Stimulated activated CD4-positive, alpha-beta T cell treated with anti-CD3 and anti-CD28 coated beads, Interleukin-1b, Interleukin-23, amount 100 ng/mL, for 48 hours (primary cell): ENCODE data around the gene CFAP53.
A peak's percentile ranks its signal among the peaks of the same experiment; 100 is the strongest.
"Not testable (repeated sequence)": the region's sequence is repeated elsewhere in the genome, so short reads cannot be mapped to it uniquely, and the experiment has no call there.

Experiments used
- DNase-seq: peaks from one replicate; pipeline ENCODE4 v3.0.0-alpha.2; 2020

The CFAP53 gene

DNA sequence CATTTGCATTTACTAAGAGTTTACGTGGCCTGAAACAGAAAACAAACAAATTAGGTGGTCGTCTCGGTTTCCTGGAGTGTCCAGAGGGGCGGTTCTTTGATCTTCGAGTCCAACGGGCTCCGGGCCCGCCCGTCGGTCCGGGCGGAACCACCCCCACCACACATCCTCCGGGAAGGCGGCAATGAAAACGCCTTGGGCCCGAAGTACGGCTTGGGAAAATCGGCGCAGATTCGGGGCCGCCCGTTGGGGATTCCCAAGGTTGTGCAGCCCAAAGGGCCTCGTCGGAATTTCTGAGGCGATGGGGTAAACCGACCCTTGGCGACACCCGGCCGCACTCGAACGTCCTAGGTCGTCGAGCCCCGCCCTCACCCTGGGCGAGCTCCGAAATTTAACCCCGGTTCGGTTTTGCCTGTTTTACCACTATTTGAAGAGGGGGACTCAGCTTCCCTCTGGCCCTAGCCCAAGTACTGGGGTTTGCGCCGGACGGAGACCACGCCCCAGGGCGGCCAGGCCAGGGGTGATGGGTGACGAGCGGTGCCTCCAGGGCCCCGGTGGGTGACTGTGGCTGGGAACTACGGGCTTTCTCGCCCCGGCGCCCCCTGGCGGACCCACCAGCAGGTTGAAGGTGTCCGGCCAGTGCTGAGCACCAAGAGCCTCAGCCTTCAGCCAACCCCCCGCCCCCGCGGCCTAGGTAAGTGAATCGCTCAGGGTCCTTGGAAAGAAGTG lies 1.9 kb upstream of the CFAP53 start:
- peak; percentile 80 for DNase-seq

DNA sequence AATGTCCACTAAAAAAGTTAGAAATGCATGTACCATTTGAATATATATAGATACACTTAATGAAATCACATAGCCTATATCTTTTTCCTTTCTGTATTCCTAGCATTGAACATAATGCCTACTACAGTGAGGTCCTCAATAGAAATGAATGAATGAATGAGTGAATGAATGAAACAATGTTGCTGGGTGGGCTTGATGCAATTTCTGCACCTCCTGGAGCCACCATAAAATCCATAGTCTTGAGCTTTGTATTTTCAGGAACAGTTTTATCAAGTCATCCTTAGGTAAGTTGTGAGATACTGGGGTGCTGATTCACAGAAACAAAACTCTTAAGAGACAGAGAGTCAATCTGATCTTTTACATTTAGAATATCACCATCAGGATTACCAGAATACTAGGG lies 3.3 kb downstream of the CFAP53 start:
- no peak for DNase-seq

DNA sequence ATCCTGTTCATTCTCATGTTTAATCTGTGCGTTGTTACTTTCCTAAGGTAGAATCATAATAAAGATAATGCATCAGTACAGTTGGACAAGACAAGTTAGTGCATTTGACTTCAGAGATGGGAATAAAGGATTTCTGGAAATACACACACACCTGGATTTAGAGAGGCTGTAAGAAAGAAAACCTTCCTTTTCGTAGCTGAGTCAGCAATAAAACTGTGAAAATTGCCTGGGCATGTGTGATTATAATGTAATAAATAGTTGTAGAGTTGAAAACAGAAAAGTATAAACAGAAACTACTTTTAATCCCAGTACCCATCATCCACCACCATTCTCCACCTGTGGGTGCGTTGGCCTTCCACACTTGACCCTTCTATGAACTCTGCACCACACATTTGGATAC lies 15.4 kb downstream of the CFAP53 start:
- no peak for DNase-seq

DNA sequence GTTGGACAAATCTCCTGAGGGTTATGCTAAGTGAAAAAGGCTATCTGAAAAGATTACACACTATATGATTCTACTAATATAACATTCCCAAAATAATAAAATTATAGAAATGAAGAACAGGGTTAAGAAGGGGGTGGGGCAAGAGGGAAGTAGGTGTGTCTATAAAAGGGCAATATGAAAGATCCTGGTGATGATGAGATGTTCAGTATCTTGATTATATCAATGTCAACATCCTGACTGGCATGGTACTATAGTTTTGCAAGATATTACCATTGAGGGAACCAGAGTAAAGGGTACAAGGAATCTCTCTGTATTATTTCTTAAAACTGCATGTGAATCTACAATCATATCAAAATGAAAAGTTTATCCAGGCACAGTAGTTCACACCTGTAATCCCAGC lies 16.7 kb downstream of the CFAP53 start:
- DNase-seq: no peak

DNA sequence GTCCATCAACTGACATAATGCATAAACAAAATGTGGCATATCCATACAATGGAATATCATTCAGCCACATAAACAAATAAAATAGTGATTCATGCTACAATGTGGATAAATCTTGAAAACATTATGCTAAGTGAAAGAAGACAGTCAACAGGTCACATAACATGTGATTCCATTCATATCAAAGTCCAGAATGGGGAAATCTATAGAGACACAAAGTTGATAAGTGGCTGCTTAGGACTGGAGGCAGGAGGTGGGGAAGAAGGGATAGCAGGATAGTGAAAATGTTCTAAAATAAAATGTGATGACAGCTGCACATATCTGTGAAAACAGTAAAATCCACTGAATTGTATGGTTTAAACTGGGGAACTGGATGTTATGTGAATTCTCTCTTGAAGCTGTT lies 18.7 kb downstream of the CFAP53 start:
- no peak for DNase-seq

DNA sequence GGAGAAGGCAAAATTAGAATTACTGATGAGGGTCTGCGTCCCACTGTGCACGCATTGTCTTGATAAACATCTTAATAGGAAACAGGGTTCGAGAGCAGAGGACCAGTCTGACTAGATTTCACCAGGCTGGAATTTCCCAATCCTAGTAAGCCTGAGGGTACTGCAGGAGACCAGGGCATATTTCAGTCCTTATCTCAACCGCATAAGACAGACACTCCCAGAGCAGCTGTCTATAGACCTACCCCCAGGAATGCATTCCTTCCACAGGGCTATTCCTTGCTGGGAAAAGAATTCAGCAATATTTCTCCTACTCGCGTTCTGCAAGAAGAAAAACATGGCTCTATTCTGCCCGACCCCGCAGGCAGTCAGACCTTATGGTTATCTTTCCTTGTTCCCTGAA lies 24.5 kb downstream of the CFAP53 start:
- DNase-seq: not testable (repeated sequence)

DNA sequence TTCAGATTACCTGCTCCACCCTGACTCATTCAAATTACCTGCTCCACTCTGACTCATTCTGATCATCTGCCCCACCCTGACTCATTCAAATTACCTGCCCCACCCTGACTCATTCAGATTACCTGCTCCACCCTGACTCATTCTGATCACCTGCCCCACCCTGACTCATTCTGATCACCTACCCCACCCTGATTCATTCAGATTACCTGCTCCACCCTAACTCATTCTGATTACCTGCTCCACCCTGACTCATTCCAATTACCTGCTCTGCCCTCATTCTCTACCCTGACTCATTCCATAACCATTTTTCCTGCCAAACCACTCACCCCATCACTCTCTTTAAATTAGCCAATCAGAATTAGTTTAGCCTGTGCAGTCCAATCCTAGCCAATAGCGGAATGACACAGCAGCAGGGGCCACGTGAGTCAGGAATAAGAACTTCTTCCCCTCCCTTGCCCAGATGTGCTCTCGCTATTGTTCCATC lies 26.2 kb downstream of the CFAP53 start:
- DNase-seq: peak; percentile 40

DNA sequence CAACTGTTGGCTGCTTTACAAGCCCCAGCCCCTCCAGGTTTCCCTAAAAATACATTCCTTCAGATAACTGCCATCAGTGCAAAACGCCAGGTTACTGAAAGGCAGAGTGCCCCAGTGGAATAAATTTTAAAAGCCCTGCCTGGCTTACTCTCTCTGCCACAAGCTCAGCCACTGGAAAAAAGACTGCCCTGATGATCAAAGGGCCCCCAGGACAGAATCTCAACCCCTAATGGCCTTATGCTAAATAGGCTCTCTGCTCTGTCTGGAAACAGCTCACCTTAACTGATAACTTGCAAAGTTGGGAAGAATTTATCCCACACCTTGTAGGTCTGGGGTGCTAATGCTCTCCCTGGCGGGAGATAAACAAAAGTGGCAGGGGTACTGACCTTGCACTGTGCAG lies 33.9 kb downstream of the CFAP53 start:
- no peak for DNase-seq

DNA sequence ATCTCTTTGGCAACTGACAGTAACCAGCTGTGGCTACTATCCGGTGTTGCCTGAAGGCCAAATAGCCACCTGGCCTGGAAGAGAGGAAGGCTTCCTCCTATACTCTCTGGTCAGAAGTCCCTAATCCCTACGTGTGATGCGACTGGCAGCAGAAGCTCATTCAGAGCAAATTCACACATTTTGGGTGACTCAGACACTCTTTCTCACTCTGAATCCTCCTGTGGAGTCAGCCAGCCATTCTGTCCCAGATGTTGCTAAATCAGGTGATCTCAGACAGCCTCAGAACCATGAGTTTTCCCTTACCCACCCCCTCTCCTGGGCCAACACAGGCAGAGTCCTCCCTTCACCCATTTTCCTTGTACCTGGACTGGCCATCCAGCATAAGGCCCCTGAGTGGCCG lies 34.7 kb downstream of the CFAP53 start:
- peak; percentile 24 for DNase-seq

DNA sequence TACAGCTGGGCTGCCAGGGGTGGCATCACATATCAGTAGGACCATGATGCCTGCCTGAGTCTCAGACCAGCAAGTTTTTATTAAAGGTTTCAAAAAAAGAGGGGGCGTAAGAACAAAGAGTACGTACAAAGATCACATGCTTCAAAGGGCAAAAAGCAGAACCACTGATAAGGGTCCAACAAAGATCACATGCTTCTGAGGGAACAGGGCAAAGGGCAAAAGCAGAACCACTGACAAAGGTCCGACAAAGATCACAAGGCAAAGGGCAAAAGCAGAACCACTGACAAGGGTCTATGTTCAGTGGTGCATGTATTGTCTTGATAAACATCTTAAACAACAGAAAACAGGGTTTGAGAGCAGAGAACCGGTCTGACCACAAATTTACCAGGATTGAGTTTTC lies 46.0 kb downstream of the CFAP53 start:
- DNase-seq: not testable (repeated sequence)

DNA sequence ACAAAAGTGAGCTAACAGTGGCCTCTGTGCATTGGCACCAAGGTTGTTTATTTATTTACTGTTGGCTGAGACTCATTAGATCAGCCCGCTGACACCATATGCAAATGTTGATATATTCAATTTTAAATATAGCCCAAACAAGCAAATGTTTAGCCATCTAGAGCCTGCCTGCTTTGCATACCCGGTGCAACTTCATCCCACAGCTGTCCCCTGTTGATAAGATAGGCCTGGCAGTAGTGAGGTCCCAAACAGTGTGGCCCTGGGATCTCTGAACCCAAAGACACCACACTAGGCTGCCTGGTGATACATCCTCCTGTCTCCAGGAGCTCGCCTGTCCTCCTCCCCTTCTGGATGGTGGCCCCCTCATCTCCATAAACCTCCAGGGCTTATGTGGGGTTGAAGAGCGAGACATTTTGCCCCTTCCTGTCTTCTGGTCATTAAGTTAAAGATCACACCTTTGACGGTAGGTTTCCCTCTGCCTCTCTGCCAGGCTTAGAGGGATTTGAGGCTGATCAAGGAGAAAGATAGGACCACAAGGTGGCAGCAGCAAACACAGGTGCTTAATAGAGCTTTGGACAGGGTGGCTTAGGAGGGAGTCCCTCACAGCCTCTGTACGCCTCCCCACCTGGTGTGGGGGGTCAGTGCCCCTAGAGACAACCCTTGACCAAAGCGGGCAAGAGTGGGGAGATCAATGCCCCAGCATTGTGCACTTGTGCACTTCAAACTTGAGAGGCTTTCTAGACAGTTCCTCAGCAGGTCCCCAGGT lies 47.7 kb downstream of the CFAP53 start:
- DNase-seq: peak; percentile 13

DNA sequence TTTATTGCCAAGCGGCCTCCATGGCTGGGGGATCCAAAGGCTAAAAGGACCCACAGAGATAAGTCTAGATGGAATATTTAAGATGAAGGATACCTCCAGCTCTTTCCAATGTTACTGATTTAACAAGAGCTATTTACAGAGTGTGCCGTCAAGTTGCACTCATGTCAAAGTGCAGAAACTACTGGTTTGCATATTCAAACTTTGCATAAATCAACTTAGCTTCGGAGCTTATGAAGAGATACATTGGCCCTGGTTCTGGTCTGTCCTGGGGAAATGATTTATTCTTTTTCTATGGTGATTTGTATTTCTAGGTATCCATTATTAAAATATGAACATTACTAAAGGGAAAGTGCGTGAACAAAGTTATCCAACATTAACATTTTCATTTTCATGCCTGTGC lies 57.0 kb downstream of the CFAP53 start:
- DNase-seq: no peak

DNA sequence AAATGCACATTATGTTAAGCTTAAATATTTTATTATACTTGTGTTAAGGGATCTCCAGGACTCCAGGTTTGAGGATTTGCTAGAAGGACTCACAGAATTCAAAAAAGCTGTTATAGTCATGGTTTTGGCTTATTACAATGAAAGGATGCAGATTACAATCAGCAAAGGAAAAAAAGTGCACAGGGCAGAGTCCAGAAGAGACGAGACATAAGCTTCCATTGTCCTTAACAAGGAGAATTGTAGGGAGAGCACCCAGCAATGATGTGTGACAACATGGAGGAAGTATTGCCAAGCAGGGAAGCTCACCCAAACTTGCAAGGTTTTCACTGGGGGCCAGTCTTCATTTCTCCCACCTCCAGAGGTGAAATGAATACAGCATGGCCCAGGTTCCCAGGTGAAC lies 58.6 kb downstream of the CFAP53 start:
- no peak for DNase-seq

DNA sequence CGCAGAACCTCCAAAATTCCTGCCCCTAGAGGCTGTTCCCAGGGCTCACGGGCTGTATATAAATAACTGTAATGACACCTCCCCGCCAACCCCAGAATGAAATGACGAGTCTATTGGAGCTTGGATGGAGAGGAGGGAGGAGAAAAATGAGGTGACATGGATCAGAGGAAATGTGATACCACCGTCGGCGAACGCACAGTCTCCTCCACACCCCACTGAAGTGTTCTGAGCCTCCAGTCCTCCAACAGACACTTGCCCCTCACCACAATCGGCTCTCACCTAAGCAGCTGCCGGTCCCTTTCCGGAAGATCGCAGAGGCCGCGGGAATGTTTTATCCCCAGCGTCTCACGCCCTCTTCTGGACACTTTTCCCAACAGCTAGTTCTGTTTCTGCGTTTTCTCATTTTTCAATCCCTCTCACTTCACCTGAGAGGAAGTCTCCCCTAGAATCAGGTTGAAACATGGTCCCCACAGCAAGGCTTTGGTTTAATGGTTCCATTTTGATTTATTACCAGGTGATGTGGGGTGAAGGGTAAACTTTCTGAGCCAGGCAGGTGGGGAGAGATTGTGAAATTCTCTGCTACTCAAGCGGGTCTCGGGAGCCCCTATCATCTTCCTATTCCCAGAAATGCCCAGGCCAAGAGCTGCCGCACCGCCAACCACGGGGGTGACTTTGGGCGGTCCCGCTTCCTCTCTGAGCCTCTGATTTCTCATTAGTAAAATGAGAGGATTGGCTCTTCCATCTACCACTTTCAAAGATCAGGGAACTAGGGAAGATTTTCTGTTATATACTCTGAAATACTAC lies 62.3 kb downstream of the CFAP53 start:
- peak; percentile 6 for DNase-seq

DNA sequence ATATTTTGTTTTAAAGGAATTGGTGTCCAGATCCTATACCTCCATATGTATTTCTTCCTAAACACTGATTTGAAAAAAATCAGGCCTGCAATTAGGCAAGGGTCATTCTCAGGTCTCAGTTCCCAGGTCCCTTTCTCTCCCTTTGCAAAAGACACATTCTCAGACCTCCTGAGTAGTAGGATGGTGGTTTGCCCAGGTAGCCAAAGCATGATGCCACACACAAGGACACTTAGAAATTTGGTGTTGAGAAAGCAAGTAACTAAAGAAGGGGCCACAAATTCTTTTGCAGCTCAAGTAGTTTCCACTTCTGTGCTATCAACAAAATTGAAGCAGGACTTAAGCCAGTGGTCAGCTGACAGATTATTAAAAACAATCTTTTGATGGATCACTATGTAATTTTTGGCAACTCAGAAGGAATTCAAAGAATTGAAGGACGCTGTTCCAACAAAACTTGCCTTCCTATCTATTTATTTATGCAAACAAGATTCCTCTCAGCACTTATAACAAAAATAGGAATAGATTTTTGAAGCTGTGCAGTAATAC lies 64.7 kb downstream of the CFAP53 start:
- DNase-seq: no peak

DNA sequence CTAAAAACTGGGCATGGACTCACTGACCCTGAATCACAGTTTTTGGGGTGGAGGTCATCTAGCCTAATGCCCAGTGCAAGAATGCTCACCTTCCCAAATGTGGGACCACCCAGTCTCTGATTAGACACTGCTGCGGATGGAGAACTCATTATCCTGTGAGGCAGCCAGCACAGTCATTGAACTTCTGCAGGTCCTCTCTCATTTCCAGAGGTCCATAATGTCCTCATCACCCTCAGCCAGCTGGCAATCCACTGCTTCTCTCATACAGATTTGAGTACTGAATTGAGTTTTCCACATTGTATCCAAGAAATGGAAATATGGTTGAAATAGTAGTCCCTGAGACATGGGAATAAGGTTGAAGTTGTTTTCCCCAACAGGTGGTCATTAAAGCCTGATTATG lies 66.4 kb downstream of the CFAP53 start:
- no peak for DNase-seq

DNA sequence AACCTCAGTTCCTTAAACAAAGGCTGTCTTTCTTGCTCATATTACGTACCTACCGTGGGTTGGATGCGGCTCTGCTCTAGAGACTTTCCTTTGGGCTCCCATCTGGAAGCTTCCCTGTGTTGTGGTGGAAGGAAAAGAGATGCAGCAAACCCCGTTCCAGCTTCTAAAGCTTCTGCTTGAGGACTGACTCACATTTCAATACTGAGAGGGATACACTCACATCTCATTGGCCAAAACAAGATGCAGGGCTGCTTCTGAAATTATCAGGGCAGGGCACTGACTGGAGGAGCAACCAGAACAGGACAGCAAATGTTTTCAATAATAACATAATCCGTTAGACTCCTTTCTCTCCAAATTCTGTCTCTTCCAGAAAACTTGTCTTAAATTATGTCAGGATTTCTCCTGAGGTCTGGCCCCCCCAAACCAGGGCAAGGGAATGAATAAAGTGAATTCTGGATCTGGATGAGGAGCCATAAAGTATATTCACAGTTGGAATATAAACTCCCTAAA lies 66.9 kb downstream of the CFAP53 start:
- DNase-seq: no peak

DNA sequence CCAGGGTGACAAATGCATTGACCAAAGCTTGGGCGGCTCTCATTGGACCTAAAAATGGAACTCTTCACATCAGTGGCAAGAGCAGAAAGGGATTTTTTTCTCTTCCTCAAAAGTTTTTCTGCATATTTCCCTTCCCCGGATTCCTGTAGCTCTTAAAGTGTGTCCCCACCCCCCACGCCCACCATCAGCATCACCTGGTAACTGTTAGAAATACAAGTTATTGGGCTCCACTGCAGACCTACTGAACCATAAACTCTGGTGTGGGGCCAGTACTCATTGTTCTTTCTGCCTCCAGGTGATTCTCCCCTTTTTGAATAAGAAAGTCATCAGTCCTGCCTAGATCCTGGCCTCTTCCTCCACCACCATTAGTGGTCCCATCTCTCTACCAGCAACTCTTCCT lies 70.0 kb downstream of the CFAP53 start:
- no peak for DNase-seq

DNA sequence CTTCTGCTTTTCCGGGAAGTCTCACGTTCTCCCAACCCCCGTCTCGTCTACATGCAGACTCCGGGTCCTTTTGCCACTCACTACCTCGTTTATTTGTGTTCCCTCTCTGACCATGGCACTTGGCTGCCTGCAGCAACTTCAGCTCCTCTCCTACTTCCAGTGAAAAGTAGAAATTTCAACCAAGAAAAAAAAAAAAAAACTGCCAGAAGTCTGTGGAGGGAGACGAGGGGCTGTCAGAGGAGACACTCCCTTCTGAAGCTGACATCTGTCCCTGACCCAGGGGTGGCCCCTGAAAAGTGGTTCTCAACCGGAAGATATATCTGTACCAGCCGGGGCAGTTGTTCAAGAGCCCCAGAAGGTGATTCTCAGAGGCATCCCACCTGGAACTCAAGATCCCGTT lies 70.6 kb downstream of the CFAP53 start:
- no peak for DNase-seq

DNA sequence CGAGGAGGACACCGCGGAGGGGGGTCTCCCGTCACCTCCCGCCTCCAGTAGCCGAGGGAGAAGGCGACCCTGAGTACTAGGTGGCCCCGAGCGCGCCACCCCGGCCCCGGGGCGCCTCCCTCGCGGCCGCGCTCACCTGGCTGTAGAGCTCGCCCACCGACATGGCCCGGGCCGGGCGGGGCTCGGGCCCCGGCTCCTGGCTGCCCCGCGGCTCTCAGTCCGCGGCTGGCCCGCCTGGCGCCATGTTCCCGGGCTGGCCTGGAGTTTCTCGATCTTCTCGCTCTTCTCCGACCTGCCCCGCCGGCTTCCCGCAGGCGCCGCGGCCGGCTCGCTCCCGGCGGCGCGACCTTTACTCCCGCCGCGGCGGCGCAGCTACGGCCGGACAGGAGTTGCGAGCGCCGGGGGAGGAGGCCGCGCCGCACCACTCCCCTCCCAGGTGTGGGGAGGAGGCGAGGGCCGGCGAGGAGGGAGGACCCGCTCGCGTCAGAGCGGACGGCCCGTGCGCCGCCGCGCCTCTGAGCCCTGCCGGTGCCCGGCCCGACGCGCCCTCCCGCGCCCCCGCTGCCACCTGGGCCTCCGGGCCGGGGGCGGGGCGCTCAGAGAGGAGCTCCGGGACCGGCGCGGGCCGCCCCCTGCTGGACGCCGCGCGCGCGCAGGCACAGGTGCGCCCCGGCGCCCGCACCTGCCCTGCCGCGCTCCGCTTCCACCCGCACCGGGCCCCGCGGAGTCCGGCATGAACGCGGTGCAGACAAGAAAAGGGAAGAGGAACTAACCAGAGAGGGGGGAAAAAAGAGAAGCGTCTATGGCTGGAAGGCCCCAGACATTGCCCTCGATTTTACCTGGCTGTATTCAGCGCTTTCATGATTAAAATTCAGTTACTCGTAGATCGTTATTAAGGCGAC lies 71.4 kb downstream of the CFAP53 start, which contains the start of gene MYO5B:
Gene MYO5B (minus strand): TSS at position 517 of the 902 bp plus-strand sequence. CDS start 354 bp downstream, at position 163.
- peak; percentile 38 for DNase-seq

DNA sequence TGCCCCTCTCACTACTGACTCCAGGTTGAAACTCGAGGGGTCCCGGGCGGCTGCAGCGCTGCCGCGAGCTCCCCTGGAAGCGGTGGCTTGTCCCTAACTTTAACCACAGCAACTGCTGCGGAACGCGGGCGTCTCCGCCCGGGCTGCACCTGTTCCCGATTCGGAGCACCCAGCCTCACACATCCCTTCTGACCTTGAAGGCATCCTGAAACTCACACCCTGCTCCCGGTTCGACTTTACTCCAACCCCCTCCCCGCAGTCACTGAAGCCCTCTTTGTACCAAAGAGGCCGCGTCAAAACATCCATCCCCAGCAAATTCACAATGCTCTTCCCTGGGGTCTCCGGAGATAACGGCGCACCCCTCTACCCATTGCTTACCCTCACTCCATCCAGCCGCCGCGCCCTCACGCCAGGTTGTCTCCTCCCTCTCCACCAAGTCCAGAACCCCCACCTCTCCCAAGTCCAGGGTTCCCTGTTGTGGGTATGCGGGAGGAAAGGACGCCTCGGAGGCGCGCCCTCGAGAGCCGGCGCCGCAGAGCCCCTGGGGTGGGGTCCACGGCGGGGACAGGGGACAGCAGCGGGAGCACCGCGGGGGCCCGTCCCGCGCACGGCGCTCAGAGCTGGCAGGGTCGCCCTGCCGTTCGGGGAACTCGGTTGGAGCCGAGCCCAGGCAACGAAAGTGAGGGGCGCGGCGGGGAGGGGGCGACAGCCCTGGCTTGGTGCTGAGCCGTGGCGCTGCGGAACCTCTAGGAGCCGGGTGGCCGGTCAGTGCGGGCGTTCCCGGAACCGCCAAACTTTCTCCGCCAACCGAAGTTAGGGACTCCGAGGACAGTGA lies 72.3 kb downstream of the CFAP53 start:
- no peak for DNase-seq
